Measurements from ENCODE around the gene EPB41L4B.
"Not testable (repeated sequence)": the region's sequence is repeated elsewhere in the genome, so short reads cannot be mapped to it uniquely, and the experiment has no call there.

Gene EPB41L4B

DNA sequence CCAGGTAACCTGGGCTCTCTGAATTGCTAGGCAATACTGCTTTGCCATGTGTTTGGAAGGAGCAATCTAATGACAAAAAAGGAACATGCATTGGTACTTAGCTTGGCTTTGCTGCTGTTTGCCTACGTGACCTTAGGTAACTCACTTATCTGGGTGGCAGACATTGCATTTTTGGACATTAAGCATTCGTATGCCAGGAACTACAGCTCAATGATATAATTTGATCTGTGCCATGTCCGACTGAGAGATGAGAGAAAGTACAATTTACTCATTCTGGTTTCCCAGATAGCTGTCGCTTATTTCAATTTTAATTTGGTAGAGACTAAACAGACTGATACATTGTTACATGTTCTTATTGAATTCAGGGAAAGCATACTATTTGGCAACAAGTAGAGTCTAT lies 90.6 kb downstream of the EPB41L4B start:
- Histone ChIP-seq H3K27ac (ENCODE audit: low read depth, low read length) (no peak overlapping the region), H3K79me2 (ENCODE audit: control insufficient read depth, insufficient read depth, low read length, unreplicated experiment) (no peaks in the 10 kb centered on the region), H3K27me3 (ENCODE audit: insufficient read depth, low read length) (no peaks in the 10 kb centered on the region), H2AFZ (ENCODE audit: low read length, unreplicated experiment) (no peak overlapping the region), H3K4me1 (ENCODE audit: control insufficient read depth, insufficient read depth, low read length, unreplicated experiment) (peaks cover 18% of the 10 kb centered on the region), H3K36me3 (ENCODE audit: insufficient read depth, low read length) (no peaks in the 10 kb centered on the region), H3K4me3 (ENCODE audit: low read depth, low read length) (no peak overlapping the region)

DNA sequence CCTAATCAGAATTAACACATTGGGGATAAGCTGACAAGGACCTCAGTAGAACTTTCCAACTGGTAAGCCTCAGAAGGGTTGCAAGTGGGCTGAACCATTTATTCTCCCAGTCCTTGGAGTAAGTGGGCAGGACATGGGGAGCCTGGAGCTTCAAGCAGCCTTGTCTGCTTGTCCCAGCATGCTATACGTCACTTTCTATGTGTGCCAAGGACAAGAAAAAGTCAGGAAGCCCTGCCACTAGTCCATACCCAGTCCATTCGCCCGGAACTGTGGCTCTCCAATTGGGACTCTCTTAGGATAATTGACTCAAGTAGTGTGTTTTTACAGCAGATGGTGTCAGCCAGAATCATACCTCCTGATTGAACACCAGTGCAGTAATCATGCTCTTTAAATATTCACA lies 91.2 kb downstream of the EPB41L4B start:
- Histone ChIP-seq H3K27ac (ENCODE audit: low read depth, low read length) (no peak overlapping the region), H3K4me1 (ENCODE audit: control insufficient read depth, insufficient read depth, low read length, unreplicated experiment) (peaks cover 18% of the 10 kb centered on the region), H3K4me3 (ENCODE audit: low read depth, low read length) (no peak overlapping the region), H2AFZ (ENCODE audit: low read length, unreplicated experiment) (no peak overlapping the region), H3K36me3 (ENCODE audit: insufficient read depth, low read length) (no peaks in the 10 kb centered on the region), H3K27me3 (ENCODE audit: insufficient read depth, low read length) (no peaks in the 10 kb centered on the region), H3K79me2 (ENCODE audit: control insufficient read depth, insufficient read depth, low read length, unreplicated experiment) (no peaks in the 10 kb centered on the region)

- H2AFZ ChIP-seq (ENCODE audit: low read length, unreplicated experiment), result no peak overlapping the region
- H3K27ac ChIP-seq (ENCODE audit: low read depth, low read length), result no peak overlapping the region
- H3K79me2 ChIP-seq (ENCODE audit: control insufficient read depth, insufficient read depth, low read length, unreplicated experiment), result no peaks in the 10 kb centered on the region
- no peaks in the 10 kb centered on the region for H3K36me3 ChIP-seq (ENCODE audit: insufficient read depth, low read length)
- H3K4me1 ChIP-seq (ENCODE audit: control insufficient read depth, insufficient read depth, low read length, unreplicated experiment), result peaks cover 18% of the 10 kb centered on the region
- H3K27me3 ChIP-seq (ENCODE audit: insufficient read depth, low read length), result no peaks in the 10 kb centered on the region
- no peak overlapping the region for H3K4me3 ChIP-seq (ENCODE audit: low read depth, low read length)
Measured at GRCh38 chr9:109228093-109228642, 92.7 kb downstream of the EPB41L4B start.

DNA sequence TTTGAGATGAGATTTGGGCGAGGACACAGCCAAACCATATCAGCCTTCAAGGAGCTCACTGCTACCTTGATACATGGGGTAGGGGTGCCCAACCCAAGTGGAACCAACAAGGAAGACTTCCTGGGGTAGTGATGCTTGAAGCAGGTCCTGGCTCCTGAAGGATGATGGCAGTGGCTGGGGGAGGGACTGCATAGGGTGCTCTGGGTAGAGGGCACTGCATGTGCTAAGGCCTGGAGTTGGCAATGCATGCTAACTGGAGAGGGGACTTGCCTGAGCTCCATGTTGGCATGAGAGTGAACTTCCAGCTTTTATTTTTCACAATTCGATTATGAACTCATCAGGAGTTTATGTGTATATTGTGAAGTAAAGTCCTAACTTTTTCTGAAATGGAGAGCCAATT lies 95.2 kb downstream of the EPB41L4B start:
- no peak overlapping the region for H3K4me3 ChIP-seq (ENCODE audit: low read depth, low read length)
- H3K36me3 ChIP-seq (ENCODE audit: insufficient read depth, low read length), result no peaks in the 10 kb centered on the region
- H3K4me1 ChIP-seq (ENCODE audit: control insufficient read depth, insufficient read depth, low read length, unreplicated experiment), result no peaks in the 10 kb centered on the region
- no peak overlapping the region for H2AFZ ChIP-seq (ENCODE audit: low read length, unreplicated experiment)
- peaks cover 8% of the 10 kb centered on the region for H3K27me3 ChIP-seq (ENCODE audit: insufficient read depth, low read length)
- no peaks in the 10 kb centered on the region for H3K79me2 ChIP-seq (ENCODE audit: control insufficient read depth, insufficient read depth, low read length, unreplicated experiment)
- H3K27ac ChIP-seq (ENCODE audit: low read depth, low read length), result no peak overlapping the region

GRCh38 chr9:109224751-109225150 lies 96.1 kb downstream of the EPB41L4B start:
- Histone ChIP-seq H3K36me3 (ENCODE audit: insufficient read depth, low read length) (no peaks in the 10 kb centered on the region), H2AFZ (ENCODE audit: low read length, unreplicated experiment) (no peak overlapping the region), H3K4me1 (ENCODE audit: control insufficient read depth, insufficient read depth, low read length, unreplicated experiment) (no peaks in the 10 kb centered on the region), H3K79me2 (ENCODE audit: control insufficient read depth, insufficient read depth, low read length, unreplicated experiment) (no peaks in the 10 kb centered on the region), H3K27ac (ENCODE audit: low read depth, low read length) (no peak overlapping the region), H3K4me3 (ENCODE audit: low read depth, low read length) (no peak overlapping the region), H3K27me3 (ENCODE audit: insufficient read depth, low read length) (peaks cover 15% of the 10 kb centered on the region)

GRCh38 chr9:109218242-109218641 lies 102.6 kb downstream of the EPB41L4B start:
- not testable (repeated sequence) for H3K27ac ChIP-seq (ENCODE audit: low read depth, low read length); H3K4me3 ChIP-seq (ENCODE audit: low read depth, low read length); H3K36me3 ChIP-seq (ENCODE audit: insufficient read depth, low read length); H2AFZ ChIP-seq (ENCODE audit: low read length, unreplicated experiment); H3K4me1 ChIP-seq (ENCODE audit: control insufficient read depth, insufficient read depth, low read length, unreplicated experiment); H3K79me2 ChIP-seq (ENCODE audit: control insufficient read depth, insufficient read depth, low read length, unreplicated experiment)
- peaks cover 15% of the 10 kb centered on the region for H3K27me3 ChIP-seq (ENCODE audit: insufficient read depth, low read length)

DNA sequence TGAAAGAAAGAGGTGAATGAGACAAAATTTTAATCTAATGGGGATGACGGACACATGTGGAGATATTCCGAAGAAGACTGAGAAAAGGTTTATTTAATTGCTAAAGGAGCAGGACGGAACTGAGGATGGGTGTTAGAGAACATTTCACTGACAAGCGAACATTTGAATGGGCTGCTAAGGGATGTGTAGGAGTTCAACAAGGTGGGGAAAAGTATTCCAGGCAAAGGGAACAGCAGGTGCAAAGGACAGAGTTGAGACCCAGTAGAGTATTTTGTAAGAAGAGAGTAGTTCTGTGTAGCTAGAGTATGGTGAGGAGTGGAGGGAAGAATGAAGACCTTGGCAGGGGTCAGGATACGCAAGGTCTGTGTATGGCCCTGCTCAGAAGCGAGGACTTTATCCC lies 106.4 kb downstream of the EPB41L4B start:
- H3K36me3 ChIP-seq (ENCODE audit: insufficient read depth, low read length), result no peaks in the 10 kb centered on the region
- H3K27me3 ChIP-seq (ENCODE audit: insufficient read depth, low read length), result no peaks in the 10 kb centered on the region; the same call in 1 of the 2 replicates
- no peak overlapping the region for H3K4me3 ChIP-seq (ENCODE audit: low read depth, low read length)
- H3K79me2 ChIP-seq (ENCODE audit: control insufficient read depth, insufficient read depth, low read length, unreplicated experiment), result no peaks in the 10 kb centered on the region
- no peak overlapping the region for H2AFZ ChIP-seq (ENCODE audit: low read length, unreplicated experiment)
- H3K27ac ChIP-seq (ENCODE audit: low read depth, low read length), result no peak overlapping the region
- no peaks in the 10 kb centered on the region for H3K4me1 ChIP-seq (ENCODE audit: control insufficient read depth, insufficient read depth, low read length, unreplicated experiment)

GRCh38 chr9:109213285-109214121 lies 107.4 kb downstream of the EPB41L4B start:
- Histone ChIP-seq H3K27ac (ENCODE audit: low read depth, low read length) (no peak overlapping the region), H2AFZ (ENCODE audit: low read length, unreplicated experiment) (no peak overlapping the region), H3K4me1 (ENCODE audit: control insufficient read depth, insufficient read depth, low read length, unreplicated experiment) (no peaks in the 10 kb centered on the region), H3K79me2 (ENCODE audit: control insufficient read depth, insufficient read depth, low read length, unreplicated experiment) (no peaks in the 10 kb centered on the region), H3K27me3 (ENCODE audit: insufficient read depth, low read length) (no peaks in the 10 kb centered on the region; the same call in none of the 2 replicates), H3K4me3 (ENCODE audit: low read depth, low read length) (no peak overlapping the region), H3K36me3 (ENCODE audit: insufficient read depth, low read length) (no peaks in the 10 kb centered on the region)

GRCh38 chr9:109212768-109213167 lies 108.1 kb downstream of the EPB41L4B start:
- H3K27ac ChIP-seq (ENCODE audit: low read depth, low read length), result no peak overlapping the region

GRCh38 chr9:109206670-109207069 lies 114.2 kb downstream of the EPB41L4B start:
- H3K4me1 ChIP-seq (ENCODE audit: control insufficient read depth, insufficient read depth, low read length, unreplicated experiment), result no peaks in the 10 kb centered on the region
- no peaks in the 10 kb centered on the region for H3K79me2 ChIP-seq (ENCODE audit: control insufficient read depth, insufficient read depth, low read length, unreplicated experiment)
- no peak overlapping the region for H2AFZ ChIP-seq (ENCODE audit: low read length, unreplicated experiment)
- H3K27ac ChIP-seq (ENCODE audit: low read depth, low read length), result no peak overlapping the region
- H3K27me3 ChIP-seq (ENCODE audit: insufficient read depth, low read length), result peaks cover 3% of the 10 kb centered on the region; the same call in 1 of the 2 replicates
- H3K4me3 ChIP-seq (ENCODE audit: low read depth, low read length), result no peak overlapping the region
- no peaks in the 10 kb centered on the region for H3K36me3 ChIP-seq (ENCODE audit: insufficient read depth, low read length)

More at GRCh38 chr9:109212768-109213167, 108.1 kb downstream of the EPB41L4B start:
- Histone ChIP-seq H3K27me3 (ENCODE audit: insufficient read depth, low read length) (peaks cover 3% of the 10 kb centered on the region), H3K79me2 (ENCODE audit: control insufficient read depth, insufficient read depth, low read length, unreplicated experiment) (no peaks in the 10 kb centered on the region), H3K36me3 (ENCODE audit: insufficient read depth, low read length) (no peaks in the 10 kb centered on the region), H3K4me3 (ENCODE audit: low read depth, low read length) (no peak overlapping the region), H3K4me1 (ENCODE audit: control insufficient read depth, insufficient read depth, low read length, unreplicated experiment) (no peaks in the 10 kb centered on the region), H2AFZ (ENCODE audit: low read length, unreplicated experiment) (no peak overlapping the region)

DNA sequence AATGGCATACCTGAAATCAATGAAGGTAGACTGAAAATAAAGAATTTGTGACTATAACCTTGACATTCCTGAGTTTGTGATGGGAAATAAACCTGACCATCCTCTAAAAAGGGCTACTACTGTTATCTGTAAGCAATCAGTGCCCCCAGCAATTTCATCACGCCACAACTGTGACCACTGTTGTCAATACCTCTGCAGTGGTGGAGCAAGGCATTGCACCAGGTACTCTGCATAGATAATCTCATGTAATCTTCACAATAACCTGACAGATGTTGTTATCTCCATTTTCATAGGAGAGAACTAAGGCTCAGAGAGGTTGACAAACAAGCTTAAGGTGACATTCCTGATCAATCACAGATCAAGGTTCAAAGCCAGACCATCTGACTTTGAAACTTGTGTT lies 115.3 kb downstream of the EPB41L4B start:
- Histone ChIP-seq H3K4me3 (ENCODE audit: low read depth, low read length) (no peak overlapping the region), H3K36me3 (ENCODE audit: insufficient read depth, low read length) (no peaks in the 10 kb centered on the region), H3K79me2 (ENCODE audit: control insufficient read depth, insufficient read depth, low read length, unreplicated experiment) (no peaks in the 10 kb centered on the region), H3K4me1 (ENCODE audit: control insufficient read depth, insufficient read depth, low read length, unreplicated experiment) (no peaks in the 10 kb centered on the region), H3K27ac (ENCODE audit: low read depth, low read length) (no peak overlapping the region), H2AFZ (ENCODE audit: low read length, unreplicated experiment) (no peak overlapping the region), H3K27me3 (ENCODE audit: insufficient read depth, low read length) (peaks cover 3% of the 10 kb centered on the region; the same call in 1 of the 2 replicates)

All from ACC112 (cell line).